ENCODE results near the gene MARCHF11.

The MARCHF11 gene

DNA sequence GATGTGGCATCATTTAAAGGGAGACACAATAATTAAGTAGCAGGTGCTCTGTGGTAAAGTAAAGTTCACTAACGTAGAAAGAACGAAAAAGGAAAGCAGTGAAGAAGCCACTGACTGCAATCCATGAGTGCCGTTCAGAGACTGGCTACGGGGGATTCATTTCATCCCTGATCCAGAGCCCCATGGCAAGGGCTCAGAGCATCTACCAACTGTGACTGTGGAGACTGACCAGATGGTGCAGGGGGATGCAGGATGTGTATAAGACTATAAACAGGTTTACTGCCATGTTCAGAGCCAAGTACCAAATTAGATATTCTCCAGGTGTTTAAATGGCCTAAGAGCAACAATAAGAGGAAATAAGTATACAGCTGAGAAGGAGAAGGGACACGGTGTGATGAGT lies 47.7 kb downstream of the MARCHF11 start:
- TF ChIP-seq, protein P1, sequence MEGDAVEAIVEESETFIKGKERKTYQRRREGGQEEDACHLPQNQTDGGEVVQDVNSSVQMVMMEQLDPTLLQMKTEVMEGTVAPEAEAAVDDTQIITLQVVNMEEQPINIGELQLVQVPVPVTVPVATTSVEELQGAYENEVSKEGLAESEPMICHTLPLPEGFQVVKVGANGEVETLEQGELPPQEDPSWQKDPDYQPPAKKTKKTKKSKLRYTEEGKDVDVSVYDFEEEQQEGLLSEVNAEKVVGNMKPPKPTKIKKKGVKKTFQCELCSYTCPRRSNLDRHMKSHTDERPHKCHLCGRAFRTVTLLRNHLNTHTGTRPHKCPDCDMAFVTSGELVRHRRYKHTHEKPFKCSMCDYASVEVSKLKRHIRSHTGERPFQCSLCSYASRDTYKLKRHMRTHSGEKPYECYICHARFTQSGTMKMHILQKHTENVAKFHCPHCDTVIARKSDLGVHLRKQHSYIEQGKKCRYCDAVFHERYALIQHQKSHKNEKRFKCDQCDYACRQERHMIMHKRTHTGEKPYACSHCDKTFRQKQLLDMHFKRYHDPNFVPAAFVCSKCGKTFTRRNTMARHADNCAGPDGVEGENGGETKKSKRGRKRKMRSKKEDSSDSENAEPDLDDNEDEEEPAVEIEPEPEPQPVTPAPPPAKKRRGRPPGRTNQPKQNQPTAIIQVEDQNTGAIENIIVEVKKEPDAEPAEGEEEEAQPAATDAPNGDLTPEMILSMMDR (IDR thresholded peaks at IDR 0.05; ENCODE audit: insufficient read depth, low read length, poor library complexity, severe bottlenecking): no peak
- no peaks in the 10 kb centered on the region for H3K27me3 ChIP-seq (replicated peaks; ENCODE audit: control insufficient read depth, insufficient read depth, low read length)
- DNase-seq (ENCODE audit: extremely low read depth, insufficient read length): no peak

DNA sequence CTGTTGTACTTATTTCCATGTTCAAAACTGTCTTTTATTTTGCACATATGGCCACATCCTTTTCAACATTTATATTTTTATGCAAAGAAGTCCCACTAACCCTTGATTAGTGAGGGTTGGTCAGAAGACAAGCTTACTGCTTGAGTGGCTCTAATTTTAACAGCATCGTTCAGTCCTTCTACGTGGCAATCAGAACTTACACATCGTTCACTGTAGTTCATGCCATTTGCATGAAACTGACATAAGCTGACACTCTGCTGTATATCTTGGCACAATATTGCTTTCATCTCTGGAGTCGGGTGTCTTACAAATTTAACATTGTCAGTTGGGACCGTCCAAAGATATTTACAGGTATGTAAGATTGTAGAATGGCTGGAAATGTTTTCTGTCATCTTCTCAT lies 50.6 kb downstream of the MARCHF11 start:
- Histone ChIP-seq H3K36me3 (ENCODE audit: control insufficient read depth, insufficient read depth, low read length) (no peaks in the 10 kb centered on the region), H3K4me3 (replicated peaks; ENCODE audit: low read depth, low read length) (no peak overlapping the region), H3K27me3 (replicated peaks; ENCODE audit: control insufficient read depth, insufficient read depth, low read length) (no peaks in the 10 kb centered on the region)
- TF ChIP-seq, protein P1 (IDR thresholded peaks at IDR 0.05; ENCODE audit: insufficient read depth, low read length, poor library complexity, severe bottlenecking): no peak
- DNase-seq (ENCODE audit: extremely low read depth, insufficient read length): no peak

More for the DNA sequence above, 47.7 kb downstream of the MARCHF11 start:
- Histone ChIP-seq H3K4me3 (replicated peaks; ENCODE audit: low read depth, low read length) (no peak overlapping the region), H3K36me3 (ENCODE audit: control insufficient read depth, insufficient read depth, low read length) (no peaks in the 10 kb centered on the region)

DNA sequence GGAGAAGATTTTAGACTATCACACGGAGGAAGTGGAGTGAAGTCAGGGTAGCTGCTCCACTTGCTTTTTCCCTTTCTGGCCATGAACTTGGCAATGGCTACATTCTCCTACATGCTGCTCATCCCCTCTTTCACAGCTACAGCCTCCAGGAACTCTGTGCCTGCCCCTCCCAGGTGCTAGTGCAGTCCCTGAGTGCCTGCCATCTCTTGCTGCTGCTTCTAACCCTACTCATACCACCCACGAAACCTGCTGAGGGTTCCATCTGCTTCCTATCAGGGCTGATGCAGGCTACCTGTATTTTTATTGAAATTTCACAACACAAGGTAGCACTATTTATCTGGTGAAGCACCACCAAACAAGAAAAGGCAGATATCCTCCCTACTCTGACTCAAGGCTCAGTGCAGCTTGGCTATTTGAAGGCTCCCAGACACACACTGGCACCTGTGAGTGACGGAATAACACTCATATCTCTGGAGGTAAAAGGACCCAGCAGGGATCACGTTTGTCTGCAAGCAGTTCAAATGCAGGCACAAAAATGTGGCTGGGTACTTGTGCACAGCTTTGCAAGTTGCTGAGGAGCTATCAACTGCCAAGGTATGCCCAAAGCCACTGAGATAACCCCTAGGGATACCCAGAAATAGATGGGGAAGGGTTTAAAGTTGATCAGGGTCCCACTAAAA lies 51.6 kb downstream of the MARCHF11 start:
- no peak for DNase-seq (ENCODE audit: extremely low read depth, insufficient read length)
- H3K27me3 ChIP-seq (replicated peaks; ENCODE audit: control insufficient read depth, insufficient read depth, low read length): no peaks in the 10 kb centered on the region
- TF ChIP-seq, protein P1 (IDR thresholded peaks at IDR 0.05; ENCODE audit: insufficient read depth, low read length, poor library complexity, severe bottlenecking): no peak

DNA sequence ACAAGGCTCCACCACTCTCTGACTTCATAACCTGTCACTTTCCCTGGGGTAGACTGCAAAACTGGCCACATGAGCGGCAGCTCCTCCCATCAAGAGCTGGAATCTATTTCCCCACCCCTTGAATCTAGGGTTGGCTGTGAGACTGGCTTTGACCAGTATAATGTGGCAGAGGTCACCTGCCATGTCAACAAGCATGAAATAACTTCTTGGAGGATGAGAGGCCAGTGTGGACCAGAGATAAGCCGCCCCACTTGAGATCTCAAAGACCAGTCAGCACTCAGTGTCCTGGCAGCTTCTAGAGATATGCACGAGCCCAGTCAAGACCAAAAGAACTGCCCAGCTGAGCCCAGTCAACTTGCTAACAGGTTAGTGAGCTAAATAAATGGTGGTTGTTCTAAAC lies 59.0 kb downstream of the MARCHF11 start:
- no peak for DNase-seq (ENCODE audit: extremely low read depth, insufficient read length)
- Histone ChIP-seq H3K27me3 (replicated peaks; ENCODE audit: control insufficient read depth, insufficient read depth, low read length) (no peaks in the 10 kb centered on the region), H3K36me3 (ENCODE audit: control insufficient read depth, insufficient read depth, low read length) (no peaks in the 10 kb centered on the region), H3K4me3 (replicated peaks; ENCODE audit: low read depth, low read length) (no peak overlapping the region)
- TF ChIP-seq, protein P1 (IDR thresholded peaks at IDR 0.05; ENCODE audit: insufficient read depth, low read length, poor library complexity, severe bottlenecking): no peak

More for the DNA sequence above, 51.6 kb downstream of the MARCHF11 start:
- H3K36me3 ChIP-seq (ENCODE audit: control insufficient read depth, insufficient read depth, low read length): no peaks in the 10 kb centered on the region
- H3K4me3 ChIP-seq (replicated peaks; ENCODE audit: low read depth, low read length): no peak overlapping the region

DNA sequence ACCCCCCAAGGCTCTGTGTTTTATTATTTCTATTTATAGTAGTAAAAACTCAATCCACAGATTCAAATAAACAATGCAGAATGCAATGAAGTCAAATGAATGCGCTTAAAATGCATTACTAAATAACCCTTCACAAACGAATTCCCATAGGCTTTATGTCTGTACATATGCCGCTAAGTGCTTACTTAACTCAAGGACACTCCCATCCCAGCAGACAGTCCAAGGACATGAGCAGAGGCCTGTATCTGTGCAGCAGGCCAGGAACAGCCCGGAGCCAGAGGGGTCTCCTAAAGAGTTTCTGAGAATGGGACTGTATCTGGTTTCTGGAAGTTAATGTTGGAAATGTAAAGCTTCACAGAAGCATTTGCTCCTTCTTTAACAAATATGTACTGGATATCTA lies 59.8 kb downstream of the MARCHF11 start:
- no peak for DNase-seq (ENCODE audit: extremely low read depth, insufficient read length)

More for the DNA sequence above, 59.8 kb downstream of the MARCHF11 start:
- H3K27me3 ChIP-seq (replicated peaks; ENCODE audit: control insufficient read depth, insufficient read depth, low read length): no peaks in the 10 kb centered on the region
- H3K4me3 ChIP-seq (replicated peaks; ENCODE audit: low read depth, low read length): no peak overlapping the region
- H3K36me3 ChIP-seq (ENCODE audit: control insufficient read depth, insufficient read depth, low read length): no peaks in the 10 kb centered on the region
- TF ChIP-seq, protein P1 (IDR thresholded peaks at IDR 0.05; ENCODE audit: insufficient read depth, low read length, poor library complexity, severe bottlenecking): no peak

All from GM06990 (cell line).